HG03108 (cell line): ENCODE measurements around the gene RAB21.
"Not testable (repeated sequence)": the region's sequence is repeated elsewhere in the genome, so short reads cannot be mapped to it uniquely, and the experiment has no call there.

Experiments used
- ATAC-seq: cut with Tn5 transposase; IDR thresholded peaks from one replicate; pipeline ENCODE4 v1.9.1; 2021; ENCODE audit warnings: moderate library complexity; ENCODE audit not compliant: unreplicated experiment

Gene RAB21

DNA sequence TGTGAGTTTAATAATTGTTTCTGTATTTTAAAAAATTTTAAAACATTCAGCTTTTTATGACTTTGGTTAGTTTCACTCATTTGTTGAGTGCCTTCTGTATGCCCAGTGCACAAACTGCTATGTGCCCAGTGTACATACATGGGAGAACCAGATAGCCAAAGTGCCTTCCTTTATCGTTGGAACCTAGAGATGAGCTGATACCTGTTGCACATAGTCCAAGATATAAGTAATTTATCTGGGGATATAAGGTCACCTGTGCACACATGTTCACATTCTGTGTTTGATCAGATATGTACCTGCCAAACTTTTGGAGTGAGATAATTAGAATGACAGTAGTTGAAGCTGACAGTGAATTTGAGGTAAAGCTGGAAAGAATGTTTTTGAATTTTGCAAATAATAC, 37.9 kb downstream of the RAB21 start:
- ATAC-seq = no peak

DNA sequence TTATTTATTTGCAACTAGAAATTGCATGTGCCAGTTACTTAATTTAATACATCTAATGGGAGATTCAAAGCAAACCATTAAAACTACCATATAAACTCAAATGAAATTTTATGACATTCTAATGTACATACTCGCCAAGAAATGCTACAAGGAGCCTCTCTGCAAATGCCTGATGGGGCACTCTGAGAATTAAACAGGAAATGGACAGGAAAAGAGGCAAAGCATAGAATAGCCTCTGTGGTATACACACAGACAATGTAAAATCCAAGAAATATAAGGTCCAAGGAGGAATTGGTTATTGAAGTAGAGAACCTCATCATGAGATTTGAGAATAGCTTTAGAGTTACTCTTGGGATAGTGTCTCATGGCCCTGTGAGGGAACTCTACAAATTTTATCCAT, 41.2 kb downstream of the RAB21 start:
- ATAC-seq = no peak

DNA sequence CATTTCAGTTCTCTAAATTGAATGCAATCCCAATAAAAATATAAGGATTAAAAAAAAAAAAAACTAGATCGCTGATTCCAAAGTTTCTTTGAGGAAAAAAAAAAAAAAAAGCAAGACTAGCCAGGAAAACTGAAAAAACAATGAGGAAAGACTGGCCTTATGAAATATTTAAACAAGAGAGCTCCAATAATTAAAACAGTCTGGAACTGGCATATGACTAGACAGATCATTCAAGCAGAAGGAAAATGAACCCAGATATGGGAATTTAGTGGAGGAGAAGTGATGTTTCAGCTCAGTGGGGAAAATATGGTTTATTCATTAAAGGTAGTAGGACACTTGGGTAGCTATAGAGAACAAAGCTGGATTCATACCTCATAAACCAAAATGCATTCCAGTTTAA, 42.9 kb downstream of the RAB21 start:
- no peak for ATAC-seq

DNA sequence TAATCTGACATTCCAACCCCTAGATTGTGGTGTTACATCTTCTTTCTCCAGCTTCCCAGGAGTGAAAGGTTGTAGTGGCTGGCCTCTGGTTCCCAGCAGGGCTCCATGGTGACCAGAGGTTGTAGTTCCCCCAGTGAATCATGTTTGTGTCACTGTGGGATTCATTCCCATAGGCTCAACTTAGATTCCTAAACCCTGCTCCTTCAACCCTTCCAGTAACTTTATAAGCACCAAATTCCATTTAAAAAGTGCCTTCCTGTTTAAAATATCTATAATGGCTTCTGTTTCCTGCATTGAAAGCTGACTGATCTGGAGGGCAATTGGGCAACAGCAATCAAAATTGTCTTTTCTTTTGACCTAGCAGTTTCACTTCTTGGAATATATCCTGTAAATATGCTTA, 44.4 kb downstream of the RAB21 start:
- ATAC-seq = no peak

DNA sequence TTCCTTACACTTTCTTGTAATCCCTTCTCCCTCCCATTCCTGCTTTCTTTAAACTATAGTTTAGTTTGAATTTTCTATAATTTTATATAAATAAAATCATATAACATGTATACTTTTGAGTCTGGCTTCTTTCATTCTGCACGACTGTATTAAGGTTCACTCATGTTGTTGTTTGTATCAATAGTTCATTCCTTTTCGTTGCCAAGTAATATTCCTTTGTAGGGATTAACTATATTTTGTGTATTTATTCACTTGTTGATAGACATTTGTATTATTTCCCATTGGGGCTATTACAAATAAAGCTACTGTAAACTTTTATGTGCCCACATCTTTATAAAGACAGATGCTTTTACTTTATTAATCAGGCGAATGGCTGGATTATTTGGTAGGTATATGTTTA, 45.5 kb downstream of the RAB21 start:
- no peak for ATAC-seq

DNA sequence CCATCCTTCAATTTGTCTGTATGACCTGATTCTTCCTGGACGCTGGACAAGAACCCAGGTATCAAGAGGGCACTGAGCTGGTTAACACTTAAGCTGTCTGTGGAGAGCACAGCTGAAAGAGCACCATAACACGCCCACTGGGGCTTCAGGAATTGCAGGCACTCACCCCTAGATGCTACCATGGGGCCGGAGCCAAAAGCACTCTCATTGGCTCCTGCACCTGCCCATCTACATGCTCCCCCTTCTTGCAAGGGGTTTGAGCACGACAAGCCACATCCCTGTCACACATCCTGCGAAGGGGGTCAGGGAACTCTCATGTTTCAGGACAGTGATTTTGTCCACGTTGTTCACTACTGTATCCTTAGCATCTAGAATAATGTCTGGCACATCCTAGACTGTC, 49.8 kb downstream of the RAB21 start:
- ATAC-seq = no peak

DNA sequence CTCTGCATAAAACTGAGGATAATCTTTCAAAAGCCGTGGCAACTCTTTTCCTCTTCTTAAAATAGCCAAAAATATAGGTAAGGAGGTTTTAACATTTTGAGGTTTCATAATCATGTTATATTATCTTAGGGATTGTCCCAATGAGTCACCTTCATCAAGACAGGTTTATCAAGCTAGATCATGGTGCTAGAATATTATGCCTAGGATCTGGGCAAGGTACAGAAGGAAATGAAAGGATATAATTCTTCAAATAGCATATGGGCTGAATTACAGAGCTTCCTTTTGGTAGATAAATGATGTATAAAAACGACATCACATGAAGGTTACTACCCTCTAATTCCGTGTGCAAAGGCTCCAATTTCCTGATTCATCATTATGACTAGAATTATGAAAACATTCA, 56.3 kb downstream of the RAB21 start:
- ATAC-seq = no peak

DNA sequence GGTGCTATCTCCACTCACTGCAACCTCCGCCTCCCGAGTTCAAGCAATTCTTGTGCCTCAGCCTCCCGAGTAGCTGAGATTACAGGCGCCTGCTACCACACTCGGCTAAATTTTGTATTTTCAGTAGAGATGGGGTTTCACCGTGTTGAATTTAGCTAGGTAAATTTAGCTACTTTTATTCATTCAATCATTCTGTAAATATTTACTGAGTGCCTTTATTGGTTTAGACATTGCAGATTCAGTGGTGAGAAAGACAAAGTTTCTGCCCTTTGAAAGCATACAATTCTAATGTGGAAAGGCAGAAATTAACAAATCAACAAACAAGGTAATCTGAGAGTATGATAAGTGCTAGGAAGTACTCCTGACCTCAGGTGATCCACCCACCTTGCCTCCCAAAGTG, 60.6 kb downstream of the RAB21 start:
- ATAC-seq = not testable (repeated sequence)

DNA sequence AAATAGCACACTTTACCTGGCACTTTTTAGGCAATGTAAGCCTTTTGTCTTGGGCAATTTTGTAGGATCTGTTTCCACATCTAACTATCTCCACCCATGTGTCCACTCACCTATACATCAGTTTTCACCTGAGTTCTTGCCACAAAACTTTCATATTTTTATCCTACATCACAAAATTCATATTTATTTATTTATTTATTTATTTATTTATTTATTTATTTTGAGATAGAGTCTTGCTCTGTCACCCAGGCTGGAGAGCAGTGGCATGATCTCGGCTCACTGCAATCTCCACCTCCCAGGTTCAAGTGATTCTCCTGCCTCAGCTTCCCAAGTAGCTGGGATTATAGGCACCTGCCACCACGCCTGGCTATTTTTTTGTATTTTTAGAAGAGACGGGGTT, 67.4 kb downstream of the RAB21 start:
- not testable (repeated sequence) for ATAC-seq

DNA sequence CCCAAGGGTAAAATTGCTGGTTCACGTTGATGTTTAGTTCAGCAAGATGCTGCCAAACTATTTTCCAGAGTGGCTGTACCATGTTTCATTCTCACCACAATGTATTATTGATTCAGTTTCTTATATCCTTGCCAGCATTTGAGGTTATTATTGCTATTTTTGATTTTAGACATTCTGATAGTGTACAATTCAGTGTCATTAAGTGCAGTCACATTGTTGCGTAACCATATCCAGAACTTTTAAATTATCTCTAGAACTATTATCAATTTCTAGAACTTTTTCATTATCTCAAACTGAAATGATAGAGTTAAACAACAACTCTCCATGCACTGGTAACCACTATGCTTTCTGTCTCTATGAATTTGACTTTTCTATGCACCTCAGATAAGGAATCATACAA, 74.2 kb downstream of the RAB21 start:
- no peak for ATAC-seq

DNA sequence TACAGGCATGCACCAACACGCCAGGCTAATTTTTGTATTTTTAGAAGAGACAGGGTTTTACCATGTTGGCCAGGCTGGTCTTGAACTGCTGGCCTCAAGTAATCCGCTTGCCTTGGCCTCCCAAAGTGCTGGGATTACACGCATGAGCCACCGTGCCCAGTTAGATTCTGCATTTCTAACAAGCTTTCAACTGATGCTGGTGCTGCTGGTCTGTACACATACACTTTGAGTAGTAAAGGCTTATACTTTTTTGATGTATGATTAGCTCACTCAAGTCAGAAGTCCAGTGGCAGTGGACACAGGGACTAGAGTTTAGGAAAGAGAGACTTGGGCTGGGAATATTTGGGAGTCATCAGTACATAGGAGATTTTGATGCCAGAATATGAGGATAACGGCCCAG, 82.7 kb downstream of the RAB21 start:
- ATAC-seq = no peak

DNA sequence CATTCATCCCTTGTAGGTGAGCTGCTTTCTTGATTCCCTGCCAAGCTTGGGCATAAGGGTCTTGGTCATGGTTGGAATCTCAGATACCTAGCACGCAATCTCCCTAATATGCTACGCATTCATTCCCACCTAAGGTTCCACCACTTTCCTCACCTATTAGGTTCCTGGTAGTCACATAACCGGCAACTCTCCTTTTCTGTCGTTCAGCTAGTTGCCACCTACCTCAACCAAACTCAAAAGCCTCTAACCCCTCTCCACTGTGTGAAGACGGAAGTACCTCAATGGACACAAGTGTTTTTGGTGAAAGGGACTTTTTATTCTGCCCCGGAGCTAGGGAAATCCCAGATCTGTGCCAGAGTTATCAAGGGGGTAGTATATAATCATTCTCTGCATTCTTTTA, 83.6 kb downstream of the RAB21 start:
- ATAC-seq = no peak

DNA sequence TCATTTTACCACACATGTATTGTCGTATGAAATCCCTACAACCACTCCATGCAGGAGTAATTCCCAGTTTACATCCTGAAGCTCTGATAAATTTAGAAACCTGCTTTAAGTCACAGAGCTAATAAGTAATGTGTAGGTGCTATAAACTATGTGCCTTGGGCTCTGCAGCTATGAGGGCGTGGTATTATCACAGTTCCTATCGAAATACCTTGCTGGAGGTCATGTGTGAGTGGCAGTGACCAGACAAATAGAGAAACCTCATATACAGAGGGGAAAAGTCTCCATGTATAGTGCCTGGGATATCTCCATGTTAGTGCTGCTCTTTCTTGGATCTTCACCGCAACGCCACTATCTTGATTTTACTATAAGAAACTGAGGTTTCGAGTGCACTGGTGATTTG, 84.0 kb downstream of the RAB21 start:
- ATAC-seq = no peak

DNA sequence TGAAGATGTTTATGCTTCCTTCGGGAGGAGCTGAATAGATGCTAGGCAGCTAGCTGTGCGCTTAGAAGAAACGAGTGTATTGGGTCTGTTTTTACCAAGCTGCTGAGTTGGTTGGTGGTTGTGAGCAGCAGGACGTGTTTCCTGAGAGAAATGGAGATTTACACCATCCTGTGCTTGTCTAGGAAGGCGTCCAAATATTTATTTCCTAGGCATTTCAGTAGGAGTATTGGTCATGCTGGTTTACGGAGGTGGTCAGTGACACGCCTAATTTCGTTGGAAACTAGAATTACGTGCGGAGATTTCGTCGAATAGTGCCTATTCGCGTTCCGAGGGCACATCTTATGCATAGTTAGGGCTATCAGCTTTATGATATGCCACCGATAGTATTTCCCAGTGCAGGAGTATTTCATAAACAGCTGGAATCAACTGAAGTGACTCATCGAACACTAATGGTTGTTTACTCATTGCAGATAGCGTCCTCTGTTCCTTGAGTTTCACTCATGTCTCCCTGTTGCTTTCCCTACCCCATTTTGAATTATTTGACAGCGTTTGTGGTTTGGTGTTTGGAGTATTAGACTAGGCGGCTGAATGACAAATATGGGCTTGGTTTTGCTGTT, 85.7 kb downstream of the RAB21 start:
- ATAC-seq = peak; percentile 22

DNA sequence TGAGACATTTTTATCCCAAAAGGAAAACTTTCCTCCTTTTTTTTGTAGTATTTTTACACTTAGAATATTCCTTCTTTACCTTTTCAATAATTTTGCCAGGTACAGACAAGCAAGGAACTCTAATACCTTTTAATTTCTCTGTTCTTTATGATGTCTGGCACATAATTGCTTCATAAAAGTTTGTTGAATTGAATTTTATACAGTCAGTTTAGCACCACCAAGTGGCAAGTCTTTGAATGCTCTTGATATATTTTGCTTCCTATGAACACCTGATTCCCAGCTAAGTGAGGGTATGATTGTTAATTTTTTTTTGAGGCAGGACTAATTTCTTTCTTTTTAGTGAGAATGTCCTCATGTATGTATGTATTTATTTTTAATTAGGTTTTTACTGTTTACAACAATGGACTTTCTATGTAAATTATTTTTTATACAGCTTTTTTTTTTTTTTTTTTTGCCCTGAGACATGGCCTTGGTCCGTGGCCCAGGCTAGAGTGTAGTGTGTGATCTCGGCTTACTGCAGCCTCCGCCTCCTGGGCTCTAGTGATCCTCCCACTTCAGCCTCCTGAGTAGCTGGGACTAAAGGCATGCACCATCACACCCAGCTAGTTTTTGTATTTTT, 91.8 kb downstream of the RAB21 start:
- ATAC-seq = no peak

DNA sequence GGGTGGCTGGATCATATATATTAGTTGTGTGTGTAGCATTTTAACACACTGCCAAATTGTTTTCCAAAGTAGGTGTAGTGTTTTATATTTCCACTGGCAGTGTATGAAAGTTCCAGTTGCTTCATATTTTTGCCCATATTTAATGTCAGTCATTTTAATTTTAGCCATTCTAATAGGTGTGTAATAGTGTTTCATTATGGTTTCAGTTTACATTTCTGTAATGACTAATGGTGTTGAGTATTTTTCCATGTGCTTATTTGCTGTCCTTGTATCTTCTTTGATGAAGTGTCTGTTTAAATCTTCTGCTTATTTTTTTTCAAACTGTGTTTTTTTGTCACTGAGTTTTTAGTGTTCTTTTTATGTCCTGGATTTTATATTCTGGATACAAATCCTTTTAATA, 93.5 kb downstream of the RAB21 start:
- no peak for ATAC-seq

DNA sequence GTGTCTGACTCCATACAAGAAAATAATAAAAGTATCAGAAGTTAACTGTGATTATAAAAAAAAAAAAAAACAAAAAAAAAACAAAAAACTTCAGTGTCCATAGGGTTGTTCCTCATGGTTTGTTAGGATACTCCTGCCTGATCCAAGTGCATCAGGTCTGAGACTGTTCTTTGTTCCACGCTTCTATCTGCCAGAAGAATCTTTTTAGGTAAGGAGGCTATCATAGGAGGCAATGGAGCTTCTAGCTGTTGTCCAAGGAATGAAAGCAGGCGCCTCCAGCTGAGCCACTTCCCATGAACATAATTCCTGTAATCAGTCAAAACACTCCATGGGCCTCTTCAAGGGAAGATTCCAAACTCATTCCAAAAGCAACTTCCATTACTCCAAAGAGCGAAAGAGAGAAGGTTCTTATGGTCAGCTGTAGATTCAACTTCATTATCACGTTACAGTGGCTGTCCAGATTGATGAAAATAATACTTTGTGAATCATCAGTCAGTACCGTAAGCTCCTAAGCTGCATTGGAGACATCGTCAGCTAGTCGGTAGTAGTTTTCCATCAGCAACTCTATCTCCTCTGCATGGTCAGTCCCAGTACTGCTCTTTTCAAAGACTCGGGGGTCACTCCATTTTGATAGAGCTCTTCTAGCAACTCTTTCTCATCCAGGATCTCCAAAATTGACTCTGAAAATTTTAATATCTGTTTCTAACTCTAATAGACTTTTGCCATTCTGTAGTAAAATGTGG, 94.6 kb downstream of the RAB21 start:
- ATAC-seq = no peak
